Myocyte (in vitro differentiated cells): Measurements from ENCODE around the gene GFRA1. TPM values are rescaled to one million over a fixed set of nuclear protein-coding genes. Genes with fewer than 3 reads are reported as not detected.
A peak's percentile ranks its signal among the peaks of the same experiment; 100 is the strongest.
"Not testable (repeated sequence)": the region's sequence is repeated elsewhere in the genome, so short reads cannot be mapped to it uniquely, and the experiment has no call there.

Experiments used
- DNase-seq: peaks from one replicate; pipeline ENCODE4 v3.0.0-alpha.2; 2012; ENCODE audit warnings: low read depth
- total RNA-seq: library from RNA; depleted of rRNA; stranded (reverse); fragments of >200 nt; gene quantifications from 2 replicates; pipeline ENCODE4 v1.2.3, GENCODE V29; 2014

The GFRA1 gene
- total RNA-seq, 1 donor from 2014 or later = 12.9 TPM

- no peak for DNase-seq
Measured at GRCh38 chr10:116073510-116073909, 199.5 kb downstream of the GFRA1 start.

GRCh38 chr10:116073001-116073400, 200.0 kb downstream of the GFRA1 start:
- no peak for DNase-seq

- DNase-seq = no peak
Measured at GRCh38 chr10:116071453-116072148, 201.4 kb downstream of the GFRA1 start.

- DNase-seq = no peak
Measured at GRCh38 chr10:116070743-116071320, 202.2 kb downstream of the GFRA1 start.

GRCh38 chr10:116069856-116070255, 203.2 kb downstream of the GFRA1 start:
- no peak for DNase-seq

GRCh38 chr10:116067825-116068224, 205.2 kb downstream of the GFRA1 start:
- no peak for DNase-seq

- DNase-seq = no peak
Measured at GRCh38 chr10:116063107-116063506, 209.9 kb downstream of the GFRA1 start.

GRCh38 chr10:116060864-116061263, 212.1 kb downstream of the GFRA1 start:
- DNase-seq = no peak

GRCh38 chr10:116059320-116059719, 213.7 kb downstream of the GFRA1 start:
- DNase-seq = no peak

- no peak for DNase-seq
Measured at GRCh38 chr10:116056445-116057293, 216.3 kb downstream of the GFRA1 start.

GRCh38 chr10:116055917-116056252, 217.1 kb downstream of the GFRA1 start:
- no peak for DNase-seq

- DNase-seq = peak; percentile 49
Measured at GRCh38 chr10:116055252-116055916, 217.6 kb downstream of the GFRA1 start.

GRCh38 chr10:116053910-116054309, 219.1 kb downstream of the GFRA1 start:
- DNase-seq = peak; percentile 97

- not testable (repeated sequence) for DNase-seq
Measured at GRCh38 chr10:116053009-116053730, 219.8 kb downstream of the GFRA1 start.

- not testable (repeated sequence) for DNase-seq
Measured at GRCh38 chr10:116052522-116052921, 220.5 kb downstream of the GFRA1 start.

GRCh38 chr10:116049974-116050304, 223.1 kb downstream of the GFRA1 start:
- no peak for DNase-seq

- no peak for DNase-seq
Measured at GRCh38 chr10:116049158-116049973, 223.6 kb downstream of the GFRA1 start.

- no peak for DNase-seq
Measured at GRCh38 chr10:116045366-116046356, 227.3 kb downstream of the GFRA1 start.

GRCh38 chr10:116044801-116045248, 228.2 kb downstream of the GFRA1 start:
- peak; percentile 89 for DNase-seq
